Spleen (tissue), 7 donors: ENCODE measurements around the gene GRIK4.

Source experiments
- POLR2A ChIP-seq, 3 donors: fragments of 450-650 bp; IDR thresholded peaks; one replicate each; pipeline ENCODE4 v1.5.1; 2017; ENCODE audit warnings: antibody characterized with exemption in 3 of 3, mild to moderate bottlenecking in 1 of 3
- POLR2AphosphoS5 ChIP-seq, 3 donors: sonication (generic); formaldehyde crosslinking; IDR thresholded peaks; one replicate each; pipeline ENCODE4 v1.5.1; 2017; ENCODE audit warnings: antibody characterized with exemption in 3 of 3
- TF ChIP-seq, protein P1 (sequence below), 11 experiments: fragments of 200-600 bp in 7 of 11; fragments of 450-650 bp in 4 of 11; sonication (generic) in 4 of 11; IDR thresholded peaks in 8 of 11; conservative IDR thresholded peaks in 3 of 11; 1 replicate in 7 of 11; 2 replicates in 4 of 11; pipeline versions ENCODE4 v1.4.0 to v1.8.0; 2016 to 2021; ENCODE audit warnings: antibody characterized with exemption in 11 of 11, inconsistent platforms in 4 of 11, mild to moderate bottlenecking in 1 of 11
- donor health status: DM: no; HTN: no; CAD: no; lungs with moderate emphysema.
- donor health status: DM: no; HTN: no; CAD: no.
- donor health status: DM: no; HTN: no; CAD: no.

DNA sequence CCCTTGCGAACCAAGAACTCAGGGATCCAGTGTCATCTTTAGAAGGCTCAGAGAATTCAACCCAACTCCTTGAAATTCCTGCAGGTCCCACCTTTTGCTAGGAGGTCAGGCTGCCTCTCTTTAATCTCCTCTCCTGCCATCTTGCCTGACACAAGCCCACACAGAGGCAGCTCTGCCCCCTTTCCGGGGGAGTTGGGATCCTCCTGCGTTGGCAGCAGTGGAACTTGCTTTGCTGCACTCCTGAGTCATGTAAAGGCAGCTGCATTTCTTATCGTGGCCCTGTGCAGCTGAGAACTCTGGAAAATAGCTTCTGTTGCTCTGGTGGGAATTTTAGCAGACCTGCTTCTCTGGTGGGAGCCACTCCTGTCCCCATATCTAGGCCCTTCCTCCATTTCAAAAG lies 370.0 kb downstream of the GRIK4 start:
- TF ChIP-seq, protein P1, sequence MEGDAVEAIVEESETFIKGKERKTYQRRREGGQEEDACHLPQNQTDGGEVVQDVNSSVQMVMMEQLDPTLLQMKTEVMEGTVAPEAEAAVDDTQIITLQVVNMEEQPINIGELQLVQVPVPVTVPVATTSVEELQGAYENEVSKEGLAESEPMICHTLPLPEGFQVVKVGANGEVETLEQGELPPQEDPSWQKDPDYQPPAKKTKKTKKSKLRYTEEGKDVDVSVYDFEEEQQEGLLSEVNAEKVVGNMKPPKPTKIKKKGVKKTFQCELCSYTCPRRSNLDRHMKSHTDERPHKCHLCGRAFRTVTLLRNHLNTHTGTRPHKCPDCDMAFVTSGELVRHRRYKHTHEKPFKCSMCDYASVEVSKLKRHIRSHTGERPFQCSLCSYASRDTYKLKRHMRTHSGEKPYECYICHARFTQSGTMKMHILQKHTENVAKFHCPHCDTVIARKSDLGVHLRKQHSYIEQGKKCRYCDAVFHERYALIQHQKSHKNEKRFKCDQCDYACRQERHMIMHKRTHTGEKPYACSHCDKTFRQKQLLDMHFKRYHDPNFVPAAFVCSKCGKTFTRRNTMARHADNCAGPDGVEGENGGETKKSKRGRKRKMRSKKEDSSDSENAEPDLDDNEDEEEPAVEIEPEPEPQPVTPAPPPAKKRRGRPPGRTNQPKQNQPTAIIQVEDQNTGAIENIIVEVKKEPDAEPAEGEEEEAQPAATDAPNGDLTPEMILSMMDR (IDR thresholded peaks at IDR 0.05 in 8 of 11, conservative IDR thresholded peaks at IDR 0.05 in 3 of 11) = no peak
- no peak for TF ChIP-seq POLR2AphosphoS5 (IDR thresholded peaks at IDR 0.05)
- no peak for TF ChIP-seq POLR2A (IDR thresholded peaks at IDR 0.05)
